Transverse colon (tissue), 3 donors: Measurements from ENCODE around the gene MICAL2.

ENCODE experiments used
- EP300 ChIP-seq: sonication (generic); formaldehyde crosslinking; IDR thresholded peaks from one replicate; pipeline ENCODE4 v1.6.1; 2017; ENCODE audit warnings: antibody characterized with exemption, low read depth
- POLR2A ChIP-seq: fragments of 450-650 bp; IDR thresholded peaks from one replicate; pipeline ENCODE4 v1.6.1; 2016; ENCODE audit warnings: antibody characterized with exemption, mild to moderate bottlenecking, moderate library complexity
- TF ChIP-seq, protein P1 (sequence below), 5 experiments: fragments of 200-600 bp in 3 of 5; fragments of 450-650 bp in 2 of 5; sonication (generic) in 3 of 5; IDR thresholded peaks; 1 replicate in 2 of 5; 2 replicates in 3 of 5; pipeline ENCODE4 v1.5.1; 2016 to 2017; ENCODE audit warnings: antibody characterized with exemption in 5 of 5, inconsistent platforms in 3 of 5, mild to moderate bottlenecking in 2 of 5, moderate library complexity in 1 of 5

GRCh38 chr11:12301379-12301778 is 191.0 kb downstream of the MICAL2 start:
- TF ChIP-seq, protein P1, sequence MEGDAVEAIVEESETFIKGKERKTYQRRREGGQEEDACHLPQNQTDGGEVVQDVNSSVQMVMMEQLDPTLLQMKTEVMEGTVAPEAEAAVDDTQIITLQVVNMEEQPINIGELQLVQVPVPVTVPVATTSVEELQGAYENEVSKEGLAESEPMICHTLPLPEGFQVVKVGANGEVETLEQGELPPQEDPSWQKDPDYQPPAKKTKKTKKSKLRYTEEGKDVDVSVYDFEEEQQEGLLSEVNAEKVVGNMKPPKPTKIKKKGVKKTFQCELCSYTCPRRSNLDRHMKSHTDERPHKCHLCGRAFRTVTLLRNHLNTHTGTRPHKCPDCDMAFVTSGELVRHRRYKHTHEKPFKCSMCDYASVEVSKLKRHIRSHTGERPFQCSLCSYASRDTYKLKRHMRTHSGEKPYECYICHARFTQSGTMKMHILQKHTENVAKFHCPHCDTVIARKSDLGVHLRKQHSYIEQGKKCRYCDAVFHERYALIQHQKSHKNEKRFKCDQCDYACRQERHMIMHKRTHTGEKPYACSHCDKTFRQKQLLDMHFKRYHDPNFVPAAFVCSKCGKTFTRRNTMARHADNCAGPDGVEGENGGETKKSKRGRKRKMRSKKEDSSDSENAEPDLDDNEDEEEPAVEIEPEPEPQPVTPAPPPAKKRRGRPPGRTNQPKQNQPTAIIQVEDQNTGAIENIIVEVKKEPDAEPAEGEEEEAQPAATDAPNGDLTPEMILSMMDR (IDR thresholded peaks at IDR 0.05) = no peak
- TF ChIP-seq EP300 (no peak), POLR2A (no peak)
